ENCODE results near the gene OOSP3. TPM values are rescaled to one million over a fixed set of nuclear protein-coding genes. Genes with fewer than 3 reads are reported as not detected.

OOSP3 gene
- total and polyA plus RNA-seq, 8 donors: not detected

DNA sequence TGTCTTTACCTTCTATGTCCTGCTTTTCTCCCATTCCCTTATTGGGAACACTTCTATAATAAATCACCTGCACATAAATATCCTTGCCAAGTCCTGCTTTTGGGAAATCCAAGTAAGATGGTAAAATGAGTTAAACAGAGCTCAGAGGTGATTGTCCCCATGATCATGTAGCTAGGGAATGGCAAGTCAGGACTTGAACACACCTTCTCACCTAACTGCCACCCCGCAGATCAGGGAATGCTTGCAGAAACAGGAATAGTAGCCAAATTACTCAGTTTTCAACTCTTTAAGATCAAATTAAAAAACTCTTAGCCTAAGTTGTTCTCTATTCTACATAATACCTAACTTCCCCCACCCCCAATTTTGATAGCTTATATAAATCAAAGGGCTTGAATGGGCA, 16.0 kb downstream of the OOSP3 start:
- Histone ChIP-seq H3K9me3 (peaks cover 0 to 24% of the 10 kb centered on the region in 2 donors), H3K27ac (no peak overlapping the region), H3K4me3 (no peak overlapping the region), H3K36me3 (no peaks in the 10 kb centered on the region), H3K27me3 (no peaks in the 10 kb centered on the region), H3K4me1 (no peaks in the 10 kb centered on the region)
- ATAC-seq (no peak), DNase-seq (no peak)
- TF ChIP-seq, protein P1, sequence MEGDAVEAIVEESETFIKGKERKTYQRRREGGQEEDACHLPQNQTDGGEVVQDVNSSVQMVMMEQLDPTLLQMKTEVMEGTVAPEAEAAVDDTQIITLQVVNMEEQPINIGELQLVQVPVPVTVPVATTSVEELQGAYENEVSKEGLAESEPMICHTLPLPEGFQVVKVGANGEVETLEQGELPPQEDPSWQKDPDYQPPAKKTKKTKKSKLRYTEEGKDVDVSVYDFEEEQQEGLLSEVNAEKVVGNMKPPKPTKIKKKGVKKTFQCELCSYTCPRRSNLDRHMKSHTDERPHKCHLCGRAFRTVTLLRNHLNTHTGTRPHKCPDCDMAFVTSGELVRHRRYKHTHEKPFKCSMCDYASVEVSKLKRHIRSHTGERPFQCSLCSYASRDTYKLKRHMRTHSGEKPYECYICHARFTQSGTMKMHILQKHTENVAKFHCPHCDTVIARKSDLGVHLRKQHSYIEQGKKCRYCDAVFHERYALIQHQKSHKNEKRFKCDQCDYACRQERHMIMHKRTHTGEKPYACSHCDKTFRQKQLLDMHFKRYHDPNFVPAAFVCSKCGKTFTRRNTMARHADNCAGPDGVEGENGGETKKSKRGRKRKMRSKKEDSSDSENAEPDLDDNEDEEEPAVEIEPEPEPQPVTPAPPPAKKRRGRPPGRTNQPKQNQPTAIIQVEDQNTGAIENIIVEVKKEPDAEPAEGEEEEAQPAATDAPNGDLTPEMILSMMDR (IDR thresholded peaks at IDR 0.05): no peak
- intact Hi-C loops (cut with DNase I): no loop called here

DNA sequence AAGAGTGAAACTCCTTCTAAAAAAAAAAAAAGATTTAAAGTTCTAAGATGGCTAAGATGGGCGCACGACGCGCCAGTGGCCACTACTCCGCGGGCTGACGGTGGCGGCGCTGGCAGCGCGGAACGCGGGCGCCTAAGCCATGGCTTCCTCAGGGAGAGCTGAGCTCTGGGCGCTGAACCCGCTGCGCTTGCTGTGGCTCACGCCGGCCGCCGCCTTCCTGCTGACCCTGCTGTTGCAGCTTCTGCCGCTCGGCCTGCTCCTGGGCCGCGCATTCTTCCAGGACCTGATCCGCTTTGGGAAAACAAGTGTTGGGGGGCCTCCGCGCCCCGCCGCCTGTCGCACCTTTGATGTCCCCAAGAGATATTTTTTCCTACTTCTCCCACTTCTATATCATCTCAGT, 19.5 kb downstream of the OOSP3 start:
- Histone ChIP-seq H3K9me3 (peaks cover 0 to 9% of the 10 kb centered on the region in 2 donors), H3K4me1 (no peaks in the 10 kb centered on the region), H3K4me3 (no peak overlapping the region), H3K36me3 (no peaks in the 10 kb centered on the region), H3K27ac (no peak overlapping the region), H3K27me3 (no peaks in the 10 kb centered on the region)
- TF ChIP-seq, protein P1 (IDR thresholded peaks at IDR 0.05): no peak
- ATAC-seq: no peak
- DNase-seq: peak in 1 of 4 donors; percentile 65
- intact Hi-C loops (cut with DNase I): no loop called here

DNA sequence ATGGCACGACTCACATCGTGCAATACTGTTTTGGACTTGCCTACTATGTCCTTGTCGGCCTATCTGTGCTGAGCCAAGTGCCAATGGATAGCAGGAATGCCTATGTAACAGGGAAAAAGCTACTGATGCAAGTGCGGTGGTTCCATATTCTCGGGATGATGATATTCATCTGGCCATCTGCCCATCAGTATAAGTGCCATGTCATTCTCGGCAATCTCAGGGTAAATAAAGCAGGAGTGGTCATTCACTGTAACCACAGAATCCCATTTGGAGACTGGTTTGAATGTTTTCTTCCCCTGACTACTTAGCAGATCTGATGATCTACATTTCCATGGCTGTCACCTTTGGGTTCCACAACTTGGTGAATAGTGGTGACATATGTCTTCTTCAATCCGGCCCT, 20.1 kb downstream of the OOSP3 start:
- DNase-seq (no peak), ATAC-seq (no peak)
- Histone ChIP-seq H3K4me1 (no peaks in the 10 kb centered on the region), H3K9me3 (peaks cover 0 to 9% of the 10 kb centered on the region in 2 donors), H3K27me3 (no peaks in the 10 kb centered on the region), H3K27ac (no peak overlapping the region), H3K4me3 (no peak overlapping the region), H3K36me3 (no peaks in the 10 kb centered on the region)
- intact Hi-C loops (cut with DNase I): no loop called here
- TF ChIP-seq, protein P1 (IDR thresholded peaks at IDR 0.05): no peak

DNA sequence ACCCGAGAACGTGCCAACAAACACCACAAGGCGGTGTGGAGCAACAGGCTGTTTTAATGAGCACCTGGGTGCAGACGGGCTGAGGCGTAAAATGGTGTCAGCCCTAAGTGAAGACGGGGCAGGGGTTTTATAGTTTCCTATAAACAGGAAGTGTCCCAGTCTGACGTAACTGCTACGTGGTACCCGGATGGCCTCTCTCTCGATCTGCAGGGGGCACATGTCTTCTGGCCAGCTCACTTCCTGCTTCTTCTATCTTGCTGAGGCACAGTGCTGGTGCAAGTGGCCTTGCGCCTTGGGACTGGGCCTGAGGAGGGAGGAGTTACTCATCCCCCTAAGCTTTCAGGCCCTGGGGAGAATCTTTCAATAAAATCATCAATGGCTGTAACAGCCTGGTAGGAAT, 20.9 kb downstream of the OOSP3 start:
- intact Hi-C loops (cut with DNase I): no loop called here
- Histone ChIP-seq H3K9me3 (peaks cover 0 to 9% of the 10 kb centered on the region in 2 donors), H3K36me3 (no peaks in the 10 kb centered on the region), H3K27ac (no peak overlapping the region), H3K27me3 (no peaks in the 10 kb centered on the region), H3K4me1 (no peaks in the 10 kb centered on the region), H3K4me3 (no peak overlapping the region)
- ATAC-seq (no peak), DNase-seq (no peak)
- TF ChIP-seq, protein P1 (IDR thresholded peaks at IDR 0.05): no peak

DNA sequence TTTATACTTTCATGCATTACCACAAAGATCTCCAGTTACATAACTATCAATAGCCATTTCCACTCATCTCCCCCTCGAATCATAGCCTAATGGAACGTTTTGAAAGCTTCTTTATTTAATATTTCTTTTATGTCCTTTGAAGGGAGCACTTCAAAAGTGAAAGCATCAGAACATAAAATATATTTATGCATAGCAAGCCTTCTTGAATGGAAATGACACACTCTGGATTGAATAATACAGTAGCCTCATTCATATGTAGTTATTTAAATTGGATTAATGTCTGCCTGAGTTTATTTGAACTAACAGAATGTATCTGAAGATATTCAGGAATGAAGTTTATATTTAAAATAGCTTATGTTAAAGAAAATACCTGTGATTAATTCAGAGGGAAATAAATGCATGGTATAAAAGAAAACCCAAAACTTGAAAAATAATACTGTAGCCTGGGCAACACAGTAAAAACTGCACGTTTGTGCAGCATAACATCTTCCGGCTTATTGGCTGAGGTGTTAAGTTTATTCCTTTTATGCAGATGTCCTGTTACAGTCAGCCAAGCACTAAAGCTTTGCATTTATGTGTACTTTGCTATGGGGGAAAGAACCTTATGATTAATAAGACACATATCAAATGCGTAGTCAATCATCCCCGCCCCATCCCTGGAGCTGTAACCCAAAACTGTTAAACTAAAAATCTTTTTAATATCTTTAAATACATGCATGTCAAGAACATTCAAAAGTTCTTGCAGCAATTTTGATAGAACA, 22.0 kb downstream of the OOSP3 start:
- H3K4me1 ChIP-seq: no peaks in the 10 kb centered on the region
- ATAC-seq: no peak
- no peak for DNase-seq
- H3K36me3 ChIP-seq: no peaks in the 10 kb centered on the region
- H3K9me3 ChIP-seq: peaks cover 0 to 9% of the 10 kb centered on the region in 2 donors
- intact Hi-C loops (cut with DNase I): no loop called here
- no peak overlapping the region for H3K4me3 ChIP-seq
- H3K27me3 ChIP-seq: no peaks in the 10 kb centered on the region
- TF ChIP-seq, protein P1 (IDR thresholded peaks at IDR 0.05): no peak
- H3K27ac ChIP-seq: no peak overlapping the region
